HG03280 (cell line): ENCODE results near the gene MAP4K5.

ENCODE experiments used
- ATAC-seq: cut with Tn5 transposase; IDR thresholded peaks from one replicate; pipeline ENCODE4 v1.9.1; 2021; ENCODE audit warnings: mild to moderate bottlenecking, moderate library complexity; ENCODE audit not compliant: unreplicated experiment

MAP4K5 gene

GRCh38 chr14:50373959-50374358 is 158.4 kb downstream of the MAP4K5 start:
- ATAC-seq, result no peak

DNA sequence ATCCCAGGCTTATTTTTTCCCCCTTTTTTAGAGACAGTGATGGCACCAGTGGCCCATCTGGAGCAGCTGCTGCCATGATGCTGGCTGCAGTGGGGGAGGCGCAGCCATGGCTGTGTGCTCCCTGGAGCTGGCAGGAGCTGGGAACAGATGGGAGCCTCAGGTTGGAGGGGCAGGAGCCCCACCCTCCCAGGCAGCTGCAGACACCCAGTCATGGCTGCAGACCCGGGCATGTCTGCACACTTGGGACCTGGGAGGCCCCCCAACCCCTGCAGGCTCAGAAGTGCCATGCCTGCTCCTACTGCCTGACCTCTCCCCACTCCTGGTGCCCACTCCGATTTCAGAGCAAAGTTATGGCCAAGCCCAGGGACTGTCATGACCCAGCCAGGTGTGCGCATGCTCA is 160.8 kb downstream of the MAP4K5 start:
- no peak for ATAC-seq
